Measurements from ENCODE around the gene GSTO2.
A peak's percentile ranks its signal among the peaks of the same experiment; 100 is the strongest.

The GSTO2 gene

DNA sequence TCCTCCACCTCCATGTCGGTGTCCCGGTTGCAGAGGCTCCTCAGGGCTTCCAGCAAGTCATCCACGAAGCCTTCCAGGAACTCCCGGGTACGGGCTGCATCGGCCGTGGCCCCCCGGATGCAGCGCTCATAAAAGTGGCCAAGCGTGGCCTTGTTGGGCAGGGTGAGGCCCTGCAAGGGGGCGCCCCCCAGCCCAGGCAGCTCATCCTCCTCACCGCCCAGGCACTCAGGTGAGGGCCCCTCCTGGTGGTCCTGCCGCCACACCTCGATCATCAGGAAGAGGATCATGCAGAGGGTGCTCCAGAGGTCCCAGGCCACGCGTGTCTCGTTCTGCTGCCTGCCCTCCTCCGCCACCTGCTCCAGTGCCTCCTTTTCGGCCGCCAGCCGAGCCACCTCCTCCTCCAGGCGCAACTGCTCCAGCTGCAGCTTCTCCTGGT is 46.5 kb downstream of the GSTO2 start:
- no peak for TF ChIP-seq ZFP37 (tag by site-specific recombination; IDR thresholded peaks at IDR 0.05)
- no peak for TF ChIP-seq ZNF2 (tag by site-specific recombination; IDR thresholded peaks at IDR 0.05)
- TF ChIP-seq ZNF501 (tag by site-specific recombination; IDR thresholded peaks at IDR 0.05) = no peak
- no peak for TF ChIP-seq ZBTB7A (tag by site-specific recombination; IDR thresholded peaks at IDR 0.05; ENCODE audit: low read depth)
- no peak for TF ChIP-seq ZNF701 (tag by site-specific recombination; IDR thresholded peaks at IDR 0.05)
- TF ChIP-seq ZNF37A (tag by site-specific recombination; IDR thresholded peaks at IDR 0.05) = no peak
- TF ChIP-seq SCRT2 (tag by site-specific recombination; IDR thresholded peaks at IDR 0.05) = no peak
- TF ChIP-seq ZNF544 (tag by site-specific recombination; IDR thresholded peaks at IDR 0.05) = no peak
- no peak for TF ChIP-seq ZNF76 (tag by site-specific recombination; IDR thresholded peaks at IDR 0.05; ENCODE audit: borderline replicate concordance, low read depth)
- no peak for TF ChIP-seq ZNF600 (tag by site-specific recombination; IDR thresholded peaks at IDR 0.05)
- ChIA-PET CTCF (interaction anchor here (0.6 to 5.5 kb wide), 4 partner anchors 10 to 41 kb away, joined by 3 to 34 read pairs (median 3); no protein-coding TSS in a partner anchor), POLR2A (no interaction called here)
- no peaks in the 10 kb centered on the region for H3K4me1 ChIP-seq (ENCODE audit: control insufficient read depth, insufficient read depth, low read length)
- H3K9me3 ChIP-seq (ENCODE audit: control insufficient read depth, insufficient read depth, low read depth, low read length) = no peaks in the 10 kb centered on the region
- H3K4me3 ChIP-seq (ENCODE audit: low read depth, low read length) = no peak overlapping the region
- H3K36me3 ChIP-seq (ENCODE audit: control insufficient read depth in 2 of 2, insufficient read depth in 1 of 2, low read length in 2 of 2) = peaks cover 0 to 47% of the 10 kb centered on the region in 2 experiments; a peak in 1 of 3 replicates
- no peak overlapping the region for H3K27ac ChIP-seq (ENCODE audit: extremely low read depth, low read depth, low read length)

GRCh38 chr10:104316321-104317099 is 47.5 kb downstream of the GSTO2 start:
- H3K4me3 ChIP-seq (ENCODE audit: low read depth, low read length) = no peak overlapping the region
- ChIA-PET POLR2A (no interaction called here), CTCF (interaction anchor here (1.1 to 5.5 kb wide), 3 partner anchors 11 to 42 kb away, joined by 3 to 34 read pairs (median 3); no protein-coding TSS in a partner anchor)
- peak; percentile 86 for TF ChIP-seq ZNF768 (tag by site-specific recombination; IDR thresholded peaks at IDR 0.05)
- TF ChIP-seq ZNF19 (tag by site-specific recombination; IDR thresholded peaks at IDR 0.05; ENCODE audit: low read depth) = no peak
- TF ChIP-seq, protein P1, sequence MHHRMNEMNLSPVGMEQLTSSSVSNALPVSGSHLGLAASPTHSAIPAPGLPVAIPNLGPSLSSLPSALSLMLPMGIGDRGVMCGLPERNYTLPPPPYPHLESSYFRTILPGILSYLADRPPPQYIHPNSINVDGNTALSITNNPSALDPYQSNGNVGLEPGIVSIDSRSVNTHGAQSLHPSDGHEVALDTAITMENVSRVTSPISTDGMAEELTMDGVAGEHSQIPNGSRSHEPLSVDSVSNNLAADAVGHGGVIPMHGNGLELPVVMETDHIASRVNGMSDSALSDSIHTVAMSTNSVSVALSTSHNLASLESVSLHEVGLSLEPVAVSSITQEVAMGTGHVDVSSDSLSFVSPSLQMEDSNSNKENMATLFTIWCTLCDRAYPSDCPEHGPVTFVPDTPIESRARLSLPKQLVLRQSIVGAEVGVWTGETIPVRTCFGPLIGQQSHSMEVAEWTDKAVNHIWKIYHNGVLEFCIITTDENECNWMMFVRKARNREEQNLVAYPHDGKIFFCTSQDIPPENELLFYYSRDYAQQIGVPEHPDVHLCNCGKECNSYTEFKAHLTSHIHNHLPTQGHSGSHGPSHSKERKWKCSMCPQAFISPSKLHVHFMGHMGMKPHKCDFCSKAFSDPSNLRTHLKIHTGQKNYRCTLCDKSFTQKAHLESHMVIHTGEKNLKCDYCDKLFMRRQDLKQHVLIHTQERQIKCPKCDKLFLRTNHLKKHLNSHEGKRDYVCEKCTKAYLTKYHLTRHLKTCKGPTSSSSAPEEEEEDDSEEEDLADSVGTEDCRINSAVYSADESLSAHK (tag by site-specific recombination; IDR thresholded peaks at IDR 0.05) = no peak
- peaks cover 0 to 40% of the 10 kb centered on the region in 2 experiments; a peak in 1 of 3 replicates for H3K36me3 ChIP-seq (ENCODE audit: control insufficient read depth in 2 of 2, insufficient read depth in 1 of 2, low read length in 2 of 2)
- no peak overlapping the region for H3K27ac ChIP-seq (ENCODE audit: extremely low read depth, low read depth, low read length)
- no peaks in the 10 kb centered on the region for H3K4me1 ChIP-seq (ENCODE audit: control insufficient read depth, insufficient read depth, low read length)
- no peaks in the 10 kb centered on the region for H3K9me3 ChIP-seq (ENCODE audit: control insufficient read depth, insufficient read depth, low read depth, low read length)

- H3K4me3 ChIP-seq (ENCODE audit: low read depth, low read length) = no peak overlapping the region
- peaks cover 2% of the 10 kb centered on the region; the same call in 1 of the 2 replicates for H3K4me1 ChIP-seq (ENCODE audit: control insufficient read depth, insufficient read depth, low read length)
- CTCF ChIA-PET = interaction anchor here (1.0 kb wide), 1 partner anchor 25 kb away, joined by 3 read pairs; no protein-coding TSS in a partner anchor
- H3K9me3 ChIP-seq (ENCODE audit: control insufficient read depth, insufficient read depth, low read depth, low read length) = no peaks in the 10 kb centered on the region
- TF ChIP-seq, protein P2, sequence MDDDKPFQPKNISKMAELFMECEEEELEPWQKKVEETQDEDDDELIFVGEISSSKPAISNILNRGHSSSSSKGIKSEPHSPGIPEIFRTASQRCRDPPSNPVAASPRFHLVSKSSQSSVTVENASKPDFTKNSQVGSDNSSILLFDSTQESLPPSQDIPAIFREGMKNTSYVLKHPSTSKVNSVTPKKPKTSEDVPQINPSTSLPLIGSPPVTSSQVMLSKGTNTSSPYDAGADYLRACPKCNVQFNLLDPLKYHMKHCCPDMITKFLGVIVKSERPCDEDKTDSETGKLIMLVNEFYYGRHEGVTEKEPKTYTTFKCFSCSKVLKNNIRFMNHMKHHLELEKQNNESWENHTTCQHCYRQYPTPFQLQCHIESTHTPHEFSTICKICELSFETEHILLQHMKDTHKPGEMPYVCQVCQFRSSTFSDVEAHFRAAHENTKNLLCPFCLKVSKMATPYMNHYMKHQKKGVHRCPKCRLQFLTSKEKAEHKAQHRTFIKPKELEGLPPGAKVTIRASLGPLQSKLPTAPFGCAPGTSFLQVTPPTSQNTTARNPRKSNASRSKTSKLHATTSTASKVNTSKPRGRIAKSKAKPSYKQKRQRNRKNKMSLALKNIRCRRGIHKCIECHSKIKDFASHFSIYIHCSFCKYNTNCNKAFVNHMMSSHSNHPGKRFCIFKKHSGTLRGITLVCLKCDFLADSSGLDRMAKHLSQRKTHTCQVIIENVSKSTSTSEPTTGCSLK (tag by site-specific recombination; IDR thresholded peaks at IDR 0.05) = no peak
- TF ChIP-seq ZNF341 (tag by site-specific recombination; IDR thresholded peaks at IDR 0.05; ENCODE audit: low read depth) = 0 out of 2 replicates have a peak, but pooled peaks have one; percentile 14
- H3K36me3 ChIP-seq (ENCODE audit: control insufficient read depth in 2 of 2, insufficient read depth in 1 of 2, low read length in 2 of 2) = peaks cover 0 to 38% of the 10 kb centered on the region in 2 experiments; a peak in 1 of 3 replicates
- no peak overlapping the region for H3K27ac ChIP-seq (ENCODE audit: extremely low read depth, low read depth, low read length)
- POLR2A ChIA-PET = no interaction called here
Measured at GRCh38 chr10:104317269-104317710, 48.3 kb downstream of the GSTO2 start.
